Left cardiac atrium (tissue), 4 donors: ENCODE data around the gene CSNK1G1. TPM values are rescaled to one million over a fixed set of nuclear protein-coding genes. Genes with fewer than 3 reads are reported as not detected.
"Not testable (repeated sequence)": the region's sequence is repeated elsewhere in the genome, so short reads cannot be mapped to it uniquely, and the experiment has no call there.

Experiments
- ATAC-seq, 2 donors: fragments of 200-7000 bp; cut with Tn5 transposase; one replicate each; pipeline ENCODE4 v1.9.1; 2020; ENCODE audit warnings: mild to moderate bottlenecking in 2 of 2, moderate library complexity in 2 of 2
- DNase-seq: peaks from one replicate; pipeline ENCODE4 v3.0.0-alpha.2; 2020
- intact Hi-C, 2 donors: fragments of 100-400 bp; cut with DNase I; formaldehyde crosslinking; loops; one replicate each; pipeline versions ENCODE4 v1.14.1 to v1.15.1; 2022 to 2023
- total RNA-seq, 2 donors: library from RNA; stranded (reverse); fragmentation: NEBNext Ultra II Directional; extraction: Animal tissue kit (Norgen Biotek cat#: 25700); gene quantifications; one replicate each; pipeline ENCODE4 v1.2.1, GENCODE V29; 2021
- donor health status: DM: no; HTN: yes; CAD: no.
- donor health status: DM: no; HTN: yes; CAD: no; lungs with severe emphysema.
- donor health status: DM: yes; HTN: yes; CAD: no.
- donor health status: Dilated cardiomyopathy.

CSNK1G1 gene
- total RNA-seq, 2 donors from 2014 or later, result 8.6 to 9.7 TPM

DNA sequence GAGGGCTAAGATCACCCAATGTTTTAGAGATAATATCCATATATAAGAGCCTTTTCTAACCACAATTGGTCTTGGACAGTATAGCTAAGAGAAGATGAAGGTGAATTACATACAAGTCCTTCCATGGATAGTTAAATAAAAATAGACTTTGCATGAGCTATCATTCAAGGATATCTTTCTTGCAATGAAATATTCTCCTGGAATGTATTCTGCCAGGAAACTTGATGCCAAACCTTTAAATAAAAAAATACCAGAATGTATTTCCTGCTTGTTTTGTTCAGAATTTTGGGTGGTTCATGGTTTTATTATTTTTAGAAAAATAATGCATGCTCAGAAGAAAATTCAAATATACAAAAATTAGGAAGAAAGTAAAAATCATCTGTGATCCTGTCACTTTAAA is 104.3 kb downstream of the CSNK1G1 start:
- intact Hi-C loops, result no loop called here
- no peak for ATAC-seq
- no peak for DNase-seq

DNA sequence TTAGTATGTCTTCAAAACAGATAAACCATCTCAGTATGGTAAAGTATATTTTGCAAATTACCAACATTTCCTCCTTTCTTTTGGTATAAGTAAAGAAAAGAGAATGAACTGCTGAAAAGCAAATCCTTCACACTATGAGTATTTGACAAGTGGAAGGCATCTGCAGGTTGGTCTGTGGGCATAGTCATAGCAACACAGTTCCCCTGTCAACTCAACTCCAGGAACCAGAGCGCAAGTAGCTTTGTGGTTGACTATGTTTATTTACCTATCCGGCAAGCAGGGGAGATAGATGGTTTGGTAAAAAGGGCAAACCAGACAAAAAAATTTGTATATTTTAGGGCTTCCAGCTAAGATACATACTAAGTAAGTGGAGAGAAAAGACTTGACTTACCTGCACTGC is 104.9 kb downstream of the CSNK1G1 start:
- DNase-seq (no peak), ATAC-seq (no peak)
- intact Hi-C loops, result no loop called here

DNA sequence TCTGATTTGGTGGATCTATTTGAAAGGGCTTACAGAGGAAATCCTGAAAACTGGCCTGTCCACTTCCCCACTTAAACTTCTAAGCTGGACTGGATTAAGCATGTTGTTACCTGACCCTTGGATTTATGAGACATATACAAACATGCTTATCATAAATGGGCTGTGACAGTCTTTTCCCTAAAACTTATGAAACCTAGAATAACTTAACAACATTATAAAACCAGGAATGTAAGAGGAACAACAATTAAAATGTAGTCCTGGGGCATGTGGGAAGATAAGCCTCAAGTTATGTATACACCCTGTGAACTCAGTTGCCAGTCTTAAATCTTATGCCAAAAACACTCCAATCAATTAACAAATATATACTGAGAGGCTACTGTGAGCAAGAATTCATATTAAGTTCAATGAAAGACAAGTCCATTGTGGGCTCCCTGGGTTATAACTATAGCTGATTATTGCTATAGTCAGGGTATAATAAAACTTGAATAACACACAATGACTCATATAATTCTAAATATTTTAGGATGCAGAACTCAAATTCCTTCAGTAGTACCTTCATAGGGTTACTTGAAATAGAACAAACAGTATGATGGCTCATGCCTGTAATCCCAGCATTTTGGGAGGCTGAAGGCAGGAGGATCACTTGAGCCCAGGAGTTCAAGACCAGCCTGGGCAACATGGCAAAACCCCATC is 105.9 kb downstream of the CSNK1G1 start:
- no peak for ATAC-seq
- intact Hi-C loops, result no loop called here
- no peak for DNase-seq

DNA sequence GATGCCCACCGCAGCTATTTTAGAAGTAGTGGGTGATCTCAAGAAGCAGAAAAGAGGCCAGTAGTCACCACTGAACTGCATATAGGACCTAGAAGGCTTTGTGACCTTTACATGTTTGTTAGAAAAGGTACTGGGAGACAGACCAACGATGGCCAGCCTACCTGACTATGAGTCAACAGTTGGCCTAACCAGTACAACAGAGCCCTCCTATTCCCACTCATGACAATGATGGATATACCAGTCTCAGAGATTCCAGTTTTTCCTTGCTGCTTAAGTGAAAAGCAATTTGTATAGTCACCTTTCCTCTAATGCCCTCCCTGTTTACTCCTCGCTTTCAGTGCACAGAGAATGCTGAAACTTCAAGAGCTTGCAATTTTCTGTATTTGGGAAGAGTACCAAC is 106.6 kb downstream of the CSNK1G1 start:
- intact Hi-C loops, result no loop called here
- DNase-seq, result no peak
- ATAC-seq, result peak in 1 of 2 donors; percentile 44

DNA sequence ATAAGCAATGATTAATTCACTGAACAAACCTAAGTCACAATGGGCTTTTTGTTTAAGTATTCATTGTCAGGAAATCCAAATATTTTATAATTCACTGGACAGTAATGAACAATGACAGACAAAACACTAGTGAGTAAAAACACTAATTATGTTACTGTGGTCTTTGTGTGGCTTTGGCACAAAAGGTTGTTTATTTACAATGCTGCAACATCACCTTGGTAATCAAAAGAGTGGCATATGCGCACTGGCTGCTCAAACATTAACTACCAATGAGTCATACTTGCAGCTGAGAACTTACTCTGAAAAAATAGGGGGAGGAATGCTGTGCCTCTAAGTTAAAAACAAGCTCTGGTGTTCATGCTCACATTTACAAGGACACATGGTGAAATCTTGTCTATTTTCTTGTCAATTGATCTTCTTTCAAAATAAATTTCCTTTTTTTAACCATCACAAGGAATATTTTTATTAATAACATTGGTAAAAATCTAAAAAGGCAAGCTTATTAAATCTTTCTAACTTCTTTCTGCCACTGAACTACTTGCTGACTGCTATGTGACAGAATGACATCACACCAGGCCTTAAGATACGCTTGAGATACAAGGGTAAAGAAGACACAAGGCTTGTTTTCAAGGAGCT is 107.9 kb downstream of the CSNK1G1 start:
- intact Hi-C loops, result no loop called here
- DNase-seq, result no peak
- peak; percentile 71 to 87 for ATAC-seq

DNA sequence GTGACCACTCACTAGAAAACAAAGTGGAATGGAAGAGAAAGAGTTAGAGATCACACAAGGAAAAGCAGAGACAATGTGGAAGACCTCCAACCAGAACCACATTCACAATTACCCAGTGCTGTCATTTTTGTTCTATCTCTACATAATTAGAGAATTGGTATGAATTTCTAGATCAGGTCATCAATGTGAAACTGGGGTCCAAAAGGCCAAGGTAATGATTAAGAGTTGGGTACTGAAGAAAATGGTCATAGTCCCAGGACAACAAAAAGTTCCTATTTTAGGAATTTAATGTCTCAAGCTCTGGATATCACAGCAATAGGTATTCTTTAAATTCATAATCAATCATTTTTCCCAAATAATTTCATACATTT is 108.5 kb downstream of the CSNK1G1 start:
- ATAC-seq, result no peak
- intact Hi-C loops, result no loop called here
- DNase-seq, result no peak

DNA sequence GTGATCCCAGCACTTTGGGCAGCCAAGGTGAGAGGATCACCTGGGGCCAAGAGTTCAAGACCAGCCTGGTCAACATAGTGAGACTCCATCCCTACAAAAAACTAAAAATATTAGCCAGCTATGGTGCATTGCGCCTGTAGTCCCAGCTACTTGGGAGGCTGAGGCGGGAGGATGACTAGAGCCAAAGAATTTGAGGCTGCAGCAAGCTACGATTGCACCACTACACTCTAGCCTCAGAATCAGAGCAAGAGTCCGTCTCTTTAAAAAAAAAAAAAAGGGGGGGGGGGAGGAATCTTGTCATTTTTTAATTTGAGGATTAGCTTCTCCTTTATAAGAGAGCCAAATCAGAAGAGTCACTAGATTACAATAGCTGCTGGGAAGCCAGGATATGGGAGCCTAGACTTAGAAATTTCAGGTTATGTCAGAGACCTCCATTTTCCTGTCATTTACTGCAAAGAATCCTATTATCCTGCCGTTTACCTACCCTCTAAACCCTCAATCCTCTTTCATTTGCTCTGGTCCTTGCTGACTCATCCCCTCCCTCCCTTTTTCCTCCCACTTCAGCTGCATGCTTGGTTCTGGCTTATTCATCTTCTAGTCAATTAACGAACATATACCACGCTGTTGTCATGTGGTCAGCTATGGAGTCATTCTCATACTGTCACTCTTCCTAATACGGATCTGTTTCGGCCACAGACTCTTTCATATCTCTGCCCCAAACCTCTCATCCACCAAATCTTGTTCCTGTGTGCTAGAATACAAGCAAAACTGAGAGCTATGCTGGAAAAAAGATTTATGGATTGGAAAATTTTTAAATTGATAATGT is 109.4 kb downstream of the CSNK1G1 start:
- no peak for DNase-seq
- peak in 1 of 2 donors; percentile 82 for ATAC-seq
- intact Hi-C loops, result no loop called here

DNA sequence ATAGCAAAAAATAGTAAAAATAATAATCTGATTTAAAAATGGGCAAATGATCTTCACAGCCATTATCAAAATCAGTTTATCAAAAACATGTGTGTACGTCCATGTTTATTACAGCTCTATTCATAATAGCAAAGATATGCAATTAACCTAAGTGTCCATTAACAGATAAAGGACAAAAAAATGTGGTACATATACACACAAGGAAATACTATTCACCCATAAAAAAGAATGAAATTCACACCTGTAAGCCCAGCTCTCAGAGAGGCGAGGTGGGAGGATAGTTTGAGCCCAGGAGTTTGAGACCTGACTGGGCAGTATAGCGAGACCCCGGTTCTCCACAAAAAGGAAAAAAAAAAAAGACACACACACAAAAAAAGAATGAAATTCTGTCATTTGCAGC is 110.6 kb downstream of the CSNK1G1 start:
- intact Hi-C loops, result no loop called here
- ATAC-seq (no peak), DNase-seq (no peak)

DNA sequence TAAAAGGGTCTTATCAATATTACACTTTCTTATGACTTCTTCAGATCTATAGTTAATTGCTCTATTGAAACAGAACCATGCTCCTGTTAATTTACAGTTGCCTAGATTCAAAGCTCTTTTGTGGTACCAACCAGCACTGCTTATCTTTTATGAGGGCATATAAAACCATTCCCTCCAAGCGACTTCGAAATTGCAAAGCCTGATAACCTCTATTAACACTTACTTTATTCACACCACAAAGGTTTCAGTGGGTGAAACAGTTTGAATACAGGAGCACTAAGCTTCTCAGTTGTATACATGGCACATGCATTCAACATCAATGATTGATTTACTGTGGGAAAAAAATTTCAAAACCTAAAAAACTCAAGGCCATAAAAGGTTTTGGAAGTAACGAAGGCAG is 118.3 kb downstream of the CSNK1G1 start:
- ATAC-seq, result no peak
- intact Hi-C loops, result no loop called here
- DNase-seq, result no peak

DNA sequence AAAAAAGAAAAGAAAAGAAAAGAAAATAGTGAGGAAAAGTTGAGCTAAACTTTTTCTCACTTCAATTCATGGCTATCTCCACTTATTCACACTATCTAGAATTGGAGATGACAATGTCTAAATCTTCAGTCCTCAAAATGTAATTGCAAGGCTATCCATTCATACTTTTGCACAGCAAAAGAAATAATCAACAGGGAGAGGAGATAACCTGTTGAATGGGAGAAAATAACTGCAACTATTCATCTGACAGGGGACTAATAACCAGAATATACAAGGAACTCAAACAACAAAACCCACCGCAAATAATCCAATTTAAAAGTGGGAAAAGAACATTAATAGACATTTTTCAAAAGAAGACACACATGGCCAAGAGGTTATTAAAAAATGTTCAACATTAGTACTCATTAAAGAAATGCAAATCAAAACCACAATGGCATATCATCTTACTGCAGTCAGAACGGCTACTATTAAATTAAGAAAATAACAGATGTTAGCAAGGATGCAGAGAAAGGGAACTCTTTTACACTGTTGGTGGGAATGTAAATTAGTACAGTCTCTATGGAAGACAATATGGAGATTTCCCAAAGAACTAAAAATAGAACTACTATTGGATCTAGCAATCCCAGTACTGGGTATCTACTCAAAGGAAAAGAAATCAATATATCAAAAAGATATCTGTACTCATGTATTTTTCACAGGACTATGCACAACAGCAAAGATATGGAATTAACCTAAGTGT is 119.6 kb downstream of the CSNK1G1 start:
- DNase-seq (no peak), ATAC-seq (no peak)
- intact Hi-C loops, result no loop called here

DNA sequence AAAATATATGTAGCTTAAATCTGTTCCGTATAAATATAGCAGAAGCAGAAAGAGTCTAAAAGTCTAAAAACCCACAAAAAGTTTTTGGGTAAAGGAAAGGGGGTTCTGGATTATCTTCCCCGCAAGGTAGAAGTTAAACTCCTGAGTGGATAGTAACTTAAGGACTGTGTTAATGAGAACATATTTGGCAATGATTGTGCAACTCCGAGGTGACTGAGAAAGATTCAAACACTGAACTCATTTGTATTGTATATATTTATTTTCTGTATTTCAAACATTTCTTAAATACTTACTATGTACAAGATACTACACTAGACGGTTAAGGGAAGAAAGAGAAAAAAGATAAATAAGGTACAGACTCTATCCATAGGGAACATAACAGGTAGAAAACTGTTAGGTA is 120.4 kb downstream of the CSNK1G1 start:
- DNase-seq (no peak), ATAC-seq (no peak)
- intact Hi-C loops, result no loop called here

DNA sequence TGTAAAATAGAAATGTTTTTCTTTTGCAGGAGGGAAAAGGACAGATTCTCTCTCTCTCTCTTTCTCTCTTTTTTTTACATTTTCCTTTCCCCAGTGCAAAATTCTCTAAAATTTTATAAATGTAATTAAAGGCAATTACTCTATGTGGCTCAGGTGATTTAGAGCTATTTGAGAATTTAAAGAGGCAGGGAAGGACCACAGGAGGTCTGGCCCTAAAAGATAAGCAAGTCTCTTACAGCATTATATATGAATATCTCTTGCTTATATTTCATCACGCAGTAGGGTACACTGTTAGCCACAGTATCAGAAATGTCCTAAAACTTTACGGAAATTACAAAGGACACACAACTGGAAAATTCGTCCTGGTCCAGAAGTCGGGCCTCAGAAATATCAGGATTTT is 122.7 kb downstream of the CSNK1G1 start:
- DNase-seq (no peak), ATAC-seq (no peak)
- intact Hi-C loops, result no loop called here

DNA sequence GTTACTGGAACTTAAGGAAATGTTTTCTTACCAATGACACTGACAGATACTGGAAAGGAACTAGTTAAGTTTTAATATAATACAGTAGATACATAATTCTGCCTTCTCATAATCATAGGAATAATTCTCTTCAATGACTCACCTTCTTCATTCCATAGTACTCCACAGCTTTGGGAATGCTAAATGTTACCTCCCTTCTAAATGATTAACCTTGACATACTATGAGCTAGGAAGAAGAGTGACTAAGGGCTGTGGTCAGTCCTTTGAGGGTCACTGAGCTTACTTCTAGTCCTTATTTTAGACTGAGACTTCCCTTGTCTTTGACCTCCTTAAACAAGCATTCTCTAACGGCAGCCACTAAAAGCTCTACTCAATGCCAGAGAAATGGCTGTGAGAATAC is 123.6 kb downstream of the CSNK1G1 start:
- intact Hi-C loops, result no loop called here

DNA sequence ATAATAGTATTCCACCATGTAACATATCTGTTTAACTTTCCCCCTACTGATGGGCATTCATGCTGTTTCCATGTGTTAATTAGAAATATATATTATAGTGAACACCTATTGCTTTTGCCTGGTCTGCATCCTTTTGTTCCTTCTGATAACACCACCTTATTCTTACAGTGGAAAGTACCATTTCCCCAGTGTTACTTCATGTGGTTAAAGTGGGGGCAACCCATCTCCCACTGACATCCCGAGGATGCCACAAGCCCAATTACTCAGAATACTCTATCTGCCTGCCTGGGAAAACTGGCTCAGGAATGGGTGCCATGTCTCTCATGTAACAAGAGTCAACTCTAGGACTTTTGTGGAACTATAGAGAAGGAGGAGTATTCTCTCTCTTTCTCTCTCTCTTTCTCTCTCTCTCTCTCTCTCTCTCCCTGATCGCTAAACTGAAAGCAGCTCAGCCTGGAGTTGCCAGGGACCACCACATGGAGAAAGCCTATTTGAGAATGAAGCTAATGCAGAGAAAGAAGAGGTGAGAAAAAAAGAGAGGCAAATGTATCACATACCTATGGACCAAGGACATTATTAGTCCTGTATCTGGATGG is 126.7 kb downstream of the CSNK1G1 start:
- intact Hi-C loops, result no loop called here
- DNase-seq, result no peak
- ATAC-seq, result no peak

More for the DNA sequence above, 123.6 kb downstream of the CSNK1G1 start:
- DNase-seq (no peak), ATAC-seq (no peak)

DNA sequence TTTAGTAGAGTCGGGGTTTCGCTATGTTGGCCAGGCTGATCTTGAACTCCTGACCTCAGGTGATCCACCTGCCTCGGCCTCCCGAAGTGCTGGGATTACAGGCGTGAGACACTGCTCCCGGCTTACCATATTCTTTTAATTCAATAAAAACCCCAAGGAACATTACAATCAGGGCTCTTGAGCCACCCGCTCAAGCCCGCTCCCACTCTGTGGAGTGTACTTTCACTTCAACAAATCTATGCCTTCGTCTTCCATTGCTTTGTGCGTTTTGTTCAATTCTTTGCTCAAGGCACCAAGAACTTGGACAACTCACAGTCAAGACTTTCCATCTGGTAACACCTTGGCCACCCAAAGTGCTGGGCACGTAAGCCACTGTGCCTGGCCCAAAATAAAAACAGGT is 130.2 kb downstream of the CSNK1G1 start:
- DNase-seq (no peak), ATAC-seq (no peak)
- intact Hi-C loops, result no loop called here

DNA sequence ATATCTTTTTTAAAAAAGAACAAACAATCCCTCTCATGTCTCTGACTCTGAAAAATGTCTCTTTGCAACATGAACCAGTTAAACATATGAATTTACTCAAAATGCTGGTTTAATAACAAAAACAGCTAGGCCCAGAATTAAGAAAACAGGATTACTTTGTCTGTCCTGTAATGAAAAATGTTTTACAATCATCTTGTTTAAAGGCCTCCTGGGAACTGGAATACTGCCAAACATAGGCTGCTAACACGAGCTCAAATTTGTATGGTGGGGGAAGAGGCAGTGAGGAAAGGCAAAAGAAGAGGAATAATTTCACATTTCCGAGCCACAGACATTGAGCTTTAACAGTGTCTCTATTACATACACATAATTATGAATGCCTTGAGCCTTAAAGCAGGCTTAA is 131.5 kb downstream of the CSNK1G1 start:
- intact Hi-C loops, result no loop called here
- peak; percentile 32 to 67 for ATAC-seq
- no peak for DNase-seq

DNA sequence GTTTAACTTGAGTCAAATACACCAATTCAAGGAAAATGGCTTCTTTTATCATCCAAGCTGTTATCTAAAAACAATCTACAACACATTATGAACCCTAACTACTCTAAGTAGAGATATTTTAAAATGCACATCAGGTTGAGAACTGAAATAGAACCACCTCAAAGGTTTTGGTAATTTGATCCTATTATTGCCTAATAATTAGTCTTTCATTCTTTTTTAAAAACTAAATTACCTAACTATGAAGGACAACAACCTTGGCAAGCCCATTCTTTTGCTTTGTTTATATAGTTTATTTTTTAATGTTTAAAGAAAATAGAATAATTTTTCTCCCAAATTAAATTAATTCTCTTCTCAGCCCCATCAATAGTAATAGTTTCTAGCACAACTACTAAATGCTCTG is 132.1 kb downstream of the CSNK1G1 start:
- intact Hi-C loops, result no loop called here
- ATAC-seq (no peak), DNase-seq (no peak)

DNA sequence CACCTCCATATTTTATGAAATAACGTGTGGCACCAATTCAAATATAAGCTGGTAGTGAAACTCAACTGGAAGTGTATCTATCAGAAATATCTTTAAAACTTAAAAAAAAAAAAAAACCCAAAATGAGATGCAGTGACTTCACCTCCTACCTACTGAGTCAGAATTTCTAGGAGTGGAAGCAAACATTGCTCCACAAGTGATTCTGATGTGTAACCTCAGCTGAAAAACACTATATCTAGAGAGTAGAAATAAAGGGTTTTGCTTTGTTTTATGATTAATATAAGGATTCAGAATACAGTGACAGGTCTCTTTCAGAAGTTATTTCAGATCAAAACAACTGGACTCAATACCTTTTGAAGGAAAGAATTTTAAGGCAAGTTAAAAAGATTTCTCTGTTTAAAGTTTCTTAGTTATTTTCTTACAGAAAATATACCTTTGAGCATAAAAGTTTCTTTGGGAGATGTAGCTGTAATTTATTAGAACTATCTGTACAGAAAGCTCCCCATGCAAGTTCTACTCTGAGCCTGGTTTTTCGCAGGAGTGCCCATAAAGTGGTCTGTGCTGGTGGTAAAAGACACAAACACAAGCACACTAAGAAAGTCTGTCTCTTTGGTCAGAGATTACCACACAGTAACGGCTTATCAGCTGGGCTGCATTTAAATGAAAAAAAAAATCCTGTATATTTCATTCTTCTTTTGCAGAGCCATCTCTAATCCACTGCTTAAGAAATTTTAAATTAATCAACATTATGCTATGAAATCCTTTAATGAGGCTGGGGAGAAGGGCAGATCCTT is 133.2 kb downstream of the CSNK1G1 start:
- no peak for DNase-seq
- no peak for ATAC-seq
- intact Hi-C loops, result no loop called here

DNA sequence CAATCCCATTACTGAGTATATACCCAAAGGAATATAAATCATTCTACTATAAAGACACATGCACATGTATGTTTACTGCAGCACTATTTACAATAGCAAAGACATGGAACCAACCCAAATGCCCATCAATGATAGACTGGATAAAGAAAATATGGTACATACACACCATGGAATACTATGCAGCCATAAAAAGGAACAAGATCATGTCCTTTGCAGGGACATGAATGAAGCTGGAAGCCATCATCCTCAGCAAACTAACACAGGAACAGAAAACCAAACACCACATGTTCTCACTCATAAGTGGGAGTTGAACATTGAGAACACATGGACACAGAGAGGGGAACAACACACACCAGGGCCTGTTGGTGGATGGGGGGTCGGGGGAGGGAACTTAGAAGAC is 134.1 kb downstream of the CSNK1G1 start:
- intact Hi-C loops, ATAC-seq: not testable (repeated sequence)

More for the DNA sequence above, 134.1 kb downstream of the CSNK1G1 start:
- not testable (repeated sequence) for DNase-seq
